Activated CD4-positive, alpha-beta memory T cell treated with anti-CD3 and anti-CD28 coated beads, Interleukin-2, amount 10 ng/mL, durations not matched to agents 7 days and 5 days (primary cell): Measurements from ENCODE around the gene NSUN5. TPM values are rescaled to one million over a fixed set of nuclear protein-coding genes. Genes with fewer than 3 reads are reported as not detected.
"Not testable (repeated sequence)": the region's sequence is repeated elsewhere in the genome, so short reads cannot be mapped to it uniquely, and the experiment has no call there.

Experiments
- CTCF ChIA-PET: fragments of 350-600 bp; sonication (Branson Sonifier 250); formaldehyde crosslinking; loops from one replicate; lab custom pipeline; 2021; ENCODE audit warnings: antibody characterized with exemption, inconsistent platforms; lab: Charles Lee
- POLR2A ChIA-PET: fragments of 350-600 bp; sonication (Branson Sonifier 250); formaldehyde crosslinking; loops from one replicate; lab custom pipeline; 2021; ENCODE audit warnings: antibody characterized with exemption; lab: Charles Lee
- DNase-seq: peaks from one replicate; pipeline ENCODE4 v3.0.0-alpha.2; 2020
- H3K27ac Mint-ChIP-seq: one replicate; pipeline ENCODE4 v1.8.0; 2021; ENCODE audit warnings: mild to moderate bottlenecking, mixed read lengths
- H3K27me3 Mint-ChIP-seq: one replicate; pipeline ENCODE4 v1.8.0; 2021; ENCODE audit warnings: mixed read lengths
- H3K36me3 Mint-ChIP-seq: one replicate; pipeline ENCODE4 v1.8.0; 2021; ENCODE audit warnings: low read depth, mixed read lengths
- H3K4me1 Mint-ChIP-seq: one replicate; pipeline ENCODE4 v1.8.0; 2021; ENCODE audit warnings: mixed read lengths
- H3K4me3 Mint-ChIP-seq: one replicate; pipeline ENCODE4 v1.8.0; 2021; ENCODE audit warnings: mild to moderate bottlenecking, mixed read lengths
- H3K9me3 Mint-ChIP-seq: one replicate; pipeline ENCODE4 v1.8.0; 2021; ENCODE audit warnings: mixed read lengths
- total RNA-seq, 2 experiments: library from RNA; stranded (reverse); gene quantifications; one replicate each; pipeline ENCODE4 v1.2.3, GENCODE V29; 2021

Gene NSUN5
- total RNA-seq, 2 experiments from 2014 or later, result 42.9 to 44.7 TPM

GRCh38 chr7:73319541-73319940 lies 10.9 kb upstream of the NSUN5 start:
- H3K4me3 Mint-ChIP-seq, H3K9me3 Mint-ChIP-seq, POLR2A ChIA-PET, DNase-seq, H3K27me3 Mint-ChIP-seq, H3K36me3 Mint-ChIP-seq, H3K27ac Mint-ChIP-seq, CTCF ChIA-PET: not testable (repeated sequence)
- peaks cover 10% of the 10 kb centered on the region for H3K4me1 Mint-ChIP-seq

GRCh38 chr7:73318656-73319204 lies 10.1 kb upstream of the NSUN5 start:
- H3K27me3 Mint-ChIP-seq, H3K36me3 Mint-ChIP-seq, H3K4me3 Mint-ChIP-seq, DNase-seq, H3K27ac Mint-ChIP-seq, H3K4me1 Mint-ChIP-seq, POLR2A ChIA-PET, CTCF ChIA-PET, H3K9me3 Mint-ChIP-seq: not testable (repeated sequence)

- ChIA-PET CTCF (no interaction called here), POLR2A (no interaction called here)
- Mint-ChIP-seq H3K9me3 (no peaks in the 10 kb centered on the region), H3K27ac (no peak overlapping the region), H3K4me3 (no peak overlapping the region), H3K27me3 (no peaks in the 10 kb centered on the region), H3K4me1 (no peaks in the 10 kb centered on the region), H3K36me3 (no peaks in the 10 kb centered on the region)
- no peak for DNase-seq
Observed at GRCh38 chr7:73316521-73316920, 7.9 kb upstream of the NSUN5 start.

GRCh38 chr7:73314271-73314670 lies 5.6 kb upstream of the NSUN5 start:
- ChIA-PET CTCF (interaction anchor here (1.6 kb wide), 1 partner anchor 10 kb away, joined by 5 read pairs; no protein-coding TSS in a partner anchor), POLR2A (interaction anchor here (0.5 kb wide), 1 partner anchor 12 kb away, joined by 4 read pairs; no protein-coding TSS in a partner anchor)
- Mint-ChIP-seq H3K27me3 (no peaks in the 10 kb centered on the region), H3K27ac (no peak overlapping the region), H3K36me3 (no peaks in the 10 kb centered on the region), H3K4me1 (peaks cover 3% of the 10 kb centered on the region), H3K4me3 (no peak overlapping the region), H3K9me3 (no peaks in the 10 kb centered on the region)
- no peak for DNase-seq

DNA sequence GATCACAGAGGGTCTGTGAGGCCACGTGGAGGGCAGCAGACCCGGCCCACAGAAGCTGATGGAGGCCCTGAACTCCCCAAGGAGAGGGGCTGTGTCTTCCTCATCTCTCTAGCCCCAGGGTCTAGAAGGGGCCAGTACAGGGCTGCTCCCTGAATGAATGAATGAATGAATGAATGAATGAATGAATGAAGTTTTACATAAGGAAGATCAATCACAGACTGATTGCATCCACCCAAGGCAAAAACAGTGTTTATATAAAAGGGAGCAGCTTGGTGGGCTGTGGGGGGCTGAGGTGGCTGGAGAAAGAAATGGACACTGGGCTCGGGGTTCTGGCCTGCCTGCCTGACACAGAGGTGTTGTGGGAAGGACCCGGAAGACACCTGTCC lies 4.9 kb upstream of the NSUN5 start:
- ChIA-PET POLR2A (interaction anchor here (0.5 kb wide), 1 partner anchor 13 kb away, joined by 4 read pairs; no protein-coding TSS in a partner anchor), CTCF (interaction anchor here (1.6 kb wide), 1 partner anchor 10 kb away, joined by 5 read pairs; no protein-coding TSS in a partner anchor)
- Mint-ChIP-seq H3K4me1 (peaks cover 9% of the 10 kb centered on the region), H3K9me3 (no peaks in the 10 kb centered on the region), H3K4me3 (no peak overlapping the region), H3K36me3 (peaks cover 2% of the 10 kb centered on the region), H3K27ac (no peak overlapping the region), H3K27me3 (no peaks in the 10 kb centered on the region)
- no peak for DNase-seq

GRCh38 chr7:73312831-73313520 lies 4.3 kb upstream of the NSUN5 start:
- CTCF ChIA-PET, result interaction anchor here (1.6 kb wide), 1 partner anchor 11 kb away, joined by 5 read pairs; no protein-coding TSS in a partner anchor
- Mint-ChIP-seq H3K4me1 (peaks cover 12% of the 10 kb centered on the region), H3K27me3 (no peaks in the 10 kb centered on the region), H3K9me3 (no peaks in the 10 kb centered on the region), H3K27ac (no peak overlapping the region), H3K4me3 (no peak overlapping the region), H3K36me3 (peaks cover 6% of the 10 kb centered on the region)
- POLR2A ChIA-PET, result no interaction called here
- no peak for DNase-seq

- DNase-seq, H3K9me3 Mint-ChIP-seq, H3K27ac Mint-ChIP-seq, H3K27me3 Mint-ChIP-seq, POLR2A ChIA-PET, H3K4me3 Mint-ChIP-seq, CTCF ChIA-PET: not testable (repeated sequence)
- H3K4me1 Mint-ChIP-seq, result peaks cover 26% of the 10 kb centered on the region
- H3K36me3 Mint-ChIP-seq, result peaks cover 19% of the 10 kb centered on the region
Observed at GRCh38 chr7:73311421-73311820, 2.8 kb upstream of the NSUN5 start.

DNA sequence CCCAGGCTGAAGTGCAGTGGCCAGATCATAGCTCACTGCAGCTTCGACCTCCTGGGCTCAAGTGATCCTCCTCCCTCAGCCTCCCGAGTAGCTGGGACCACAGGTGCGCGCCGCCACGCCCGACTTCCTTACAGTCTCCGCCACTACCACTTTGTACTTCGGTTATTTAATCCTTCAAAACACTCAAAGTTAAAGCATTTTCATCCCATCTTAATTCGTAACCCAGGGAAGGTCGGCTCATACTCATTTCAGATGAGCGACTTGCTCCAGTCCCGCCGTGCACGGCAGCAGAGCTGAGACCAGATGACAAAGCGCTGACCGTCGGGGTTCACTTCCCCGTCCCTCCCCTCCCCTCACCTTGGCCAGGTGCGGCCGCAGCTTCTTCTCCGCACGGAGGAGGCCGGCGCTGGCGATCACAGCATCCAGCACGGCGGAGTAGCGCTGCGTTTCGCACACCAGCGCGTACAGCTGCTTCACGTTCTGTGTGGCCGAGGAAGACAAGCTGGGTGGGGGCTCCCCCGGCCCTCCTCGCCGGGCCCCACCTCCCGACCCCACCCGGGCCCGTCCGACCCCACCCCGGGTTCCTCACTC lies 457 bp downstream of the NSUN5 start:
- POLR2A ChIA-PET, result no interaction called here
- Mint-ChIP-seq H3K4me3 (peak overlapping the region; percentile 92), H3K9me3 (no peaks in the 10 kb centered on the region), H3K36me3 (peaks cover 33% of the 10 kb centered on the region), H3K27ac (peak overlapping the region; percentile 79), H3K27me3 (no peaks in the 10 kb centered on the region), H3K4me1 (peaks cover 31% of the 10 kb centered on the region)
- CTCF ChIA-PET, result interaction anchor here (1.8 kb wide), 1 partner anchor 16 kb away, joined by 4 read pairs; no protein-coding TSS in a partner anchor
- no peak for DNase-seq

GRCh38 chr7:73307436-73307835 lies 1.2 kb downstream of the NSUN5 start:
- ChIA-PET CTCF (interaction anchor here (0.7 to 1.8 kb wide), 2 partner anchors 17 to 299 kb away, joined by 3 to 4 read pairs; no protein-coding TSS in a partner anchor), POLR2A (no interaction called here)
- peak overlapping the region; percentile 41 for H3K27ac Mint-ChIP-seq
- no peaks in the 10 kb centered on the region for H3K27me3 Mint-ChIP-seq
- peak overlapping the region; percentile 92 for H3K4me3 Mint-ChIP-seq
- no peaks in the 10 kb centered on the region for H3K9me3 Mint-ChIP-seq
- peaks cover 31% of the 10 kb centered on the region for H3K4me1 Mint-ChIP-seq
- peaks cover 38% of the 10 kb centered on the region for H3K36me3 Mint-ChIP-seq
- DNase-seq, result no peak

DNA sequence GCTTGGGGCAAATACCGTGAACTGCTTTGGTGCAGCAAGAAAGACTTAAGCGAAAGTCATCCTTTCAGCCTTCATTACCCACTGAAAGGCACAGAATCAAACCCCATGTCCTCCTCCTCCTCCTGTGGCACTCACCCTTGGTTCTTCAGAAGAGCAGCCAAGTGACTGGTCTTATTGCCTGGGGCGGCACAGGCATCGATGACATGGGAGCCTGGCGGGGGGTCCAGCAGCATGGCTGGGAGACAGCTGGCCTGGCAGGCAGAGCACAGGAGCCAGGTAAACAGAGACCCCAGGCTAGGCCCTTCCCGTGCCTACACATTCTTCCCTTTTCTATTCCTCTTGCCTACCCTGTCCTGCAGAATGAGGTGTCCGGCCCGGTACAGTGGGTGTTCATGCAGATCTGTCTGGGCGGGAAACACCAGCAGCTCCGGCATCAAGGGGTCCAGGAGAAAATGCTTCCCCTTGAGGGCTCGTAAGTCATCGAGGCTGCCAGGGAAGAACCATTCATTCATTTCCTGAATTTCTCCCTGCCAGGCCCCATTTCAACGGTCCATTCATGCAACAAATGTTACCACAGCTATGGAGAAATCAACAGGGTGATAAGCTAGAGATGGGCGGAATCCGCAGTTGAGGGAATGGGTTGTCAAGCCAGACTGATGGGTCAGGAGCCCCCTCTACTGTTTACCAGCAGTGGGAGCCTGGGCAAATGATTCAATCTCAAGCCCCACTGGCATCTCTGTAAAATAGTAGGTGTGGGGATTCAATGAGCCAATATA lies 3.8 kb downstream of the NSUN5 start:
- CTCF ChIA-PET, H3K27me3 Mint-ChIP-seq, H3K27ac Mint-ChIP-seq, POLR2A ChIA-PET, H3K4me3 Mint-ChIP-seq, H3K9me3 Mint-ChIP-seq, DNase-seq: not testable (repeated sequence)
- Mint-ChIP-seq H3K4me1 (peaks cover 31% of the 10 kb centered on the region), H3K36me3 (peaks cover 38% of the 10 kb centered on the region)

GRCh38 chr7:73304071-73304470 lies 4.6 kb downstream of the NSUN5 start:
- H3K4me1 Mint-ChIP-seq, result peaks cover 26% of the 10 kb centered on the region
- H3K36me3 Mint-ChIP-seq, result peaks cover 38% of the 10 kb centered on the region
- H3K4me3 Mint-ChIP-seq, result no peak overlapping the region
- H3K27ac Mint-ChIP-seq, result no peak overlapping the region
- no peaks in the 10 kb centered on the region for H3K9me3 Mint-ChIP-seq
- ChIA-PET POLR2A (no interaction called here), CTCF (no interaction called here)
- no peak for DNase-seq
- H3K27me3 Mint-ChIP-seq, result no peaks in the 10 kb centered on the region

DNA sequence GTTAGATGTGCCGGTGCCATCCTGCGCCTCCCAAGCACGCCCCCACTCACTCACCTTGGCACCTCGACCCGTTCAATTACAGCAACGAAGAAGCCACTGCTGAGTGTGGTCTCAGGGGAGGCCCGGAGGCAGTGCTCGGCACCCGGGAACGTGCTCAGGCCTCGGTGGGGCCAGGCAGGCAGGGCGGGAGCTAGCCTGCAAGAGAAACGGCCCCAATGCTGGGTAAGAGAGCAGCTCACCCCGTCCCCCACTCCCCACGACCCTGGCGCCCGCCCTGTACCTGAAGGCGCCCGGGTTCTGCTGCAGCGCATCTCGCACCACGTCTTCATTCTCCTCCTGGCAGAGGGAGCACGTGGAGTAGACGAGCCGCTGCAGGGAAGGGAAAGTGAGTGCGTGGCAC lies 5.1 kb downstream of the NSUN5 start:
- Mint-ChIP-seq H3K36me3 (peaks cover 36% of the 10 kb centered on the region), H3K27me3 (no peaks in the 10 kb centered on the region), H3K27ac (no peak overlapping the region), H3K4me3 (no peak overlapping the region), H3K4me1 (peaks cover 22% of the 10 kb centered on the region), H3K9me3 (no peaks in the 10 kb centered on the region)
- POLR2A ChIA-PET, result no interaction called here
- DNase-seq, result no peak
- CTCF ChIA-PET, result no interaction called here

DNA sequence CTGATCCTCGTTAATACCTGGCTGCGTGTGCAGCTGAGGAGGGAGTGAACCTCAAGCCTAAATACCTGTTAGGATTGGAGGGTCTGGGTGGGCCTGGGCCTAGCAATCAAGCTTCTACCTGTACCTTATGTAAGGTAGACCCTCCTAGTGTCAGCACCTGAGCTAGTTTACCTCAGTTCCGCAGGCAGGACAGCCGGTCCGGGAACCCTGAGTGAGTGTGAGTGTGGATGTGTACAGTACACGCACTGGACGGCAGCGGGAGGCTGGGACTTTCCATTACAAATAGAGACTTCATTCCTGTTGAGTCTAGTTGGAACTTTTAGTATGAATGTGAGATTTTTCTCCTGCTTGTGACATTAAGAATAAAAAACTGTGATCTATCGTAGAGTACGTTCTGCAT lies 5.8 kb downstream of the NSUN5 start:
- CTCF ChIA-PET, H3K4me3 Mint-ChIP-seq, H3K27me3 Mint-ChIP-seq, H3K27ac Mint-ChIP-seq, DNase-seq, POLR2A ChIA-PET, H3K9me3 Mint-ChIP-seq: not testable (repeated sequence)
- Mint-ChIP-seq H3K4me1 (peaks cover 18% of the 10 kb centered on the region), H3K36me3 (peaks cover 31% of the 10 kb centered on the region)
